Myocyte (in vitro differentiated cells): ENCODE measurements around the gene L3HYPDH. TPM values are rescaled to one million over a fixed set of nuclear protein-coding genes. Genes with fewer than 3 reads are reported as not detected.
A peak's percentile ranks its signal among the peaks of the same experiment; 100 is the strongest.

Source experiments
- DNase-seq: peaks from one replicate; pipeline ENCODE4 v3.0.0-alpha.2; 2012; ENCODE audit warnings: low read depth
- total RNA-seq: library from RNA; depleted of rRNA; stranded (reverse); fragments of >200 nt; gene quantifications from 2 replicates; pipeline ENCODE4 v1.2.3, GENCODE V29; 2014

The L3HYPDH gene
- total RNA-seq, 1 donor from 2014 or later, result 58.1 TPM

DNA sequence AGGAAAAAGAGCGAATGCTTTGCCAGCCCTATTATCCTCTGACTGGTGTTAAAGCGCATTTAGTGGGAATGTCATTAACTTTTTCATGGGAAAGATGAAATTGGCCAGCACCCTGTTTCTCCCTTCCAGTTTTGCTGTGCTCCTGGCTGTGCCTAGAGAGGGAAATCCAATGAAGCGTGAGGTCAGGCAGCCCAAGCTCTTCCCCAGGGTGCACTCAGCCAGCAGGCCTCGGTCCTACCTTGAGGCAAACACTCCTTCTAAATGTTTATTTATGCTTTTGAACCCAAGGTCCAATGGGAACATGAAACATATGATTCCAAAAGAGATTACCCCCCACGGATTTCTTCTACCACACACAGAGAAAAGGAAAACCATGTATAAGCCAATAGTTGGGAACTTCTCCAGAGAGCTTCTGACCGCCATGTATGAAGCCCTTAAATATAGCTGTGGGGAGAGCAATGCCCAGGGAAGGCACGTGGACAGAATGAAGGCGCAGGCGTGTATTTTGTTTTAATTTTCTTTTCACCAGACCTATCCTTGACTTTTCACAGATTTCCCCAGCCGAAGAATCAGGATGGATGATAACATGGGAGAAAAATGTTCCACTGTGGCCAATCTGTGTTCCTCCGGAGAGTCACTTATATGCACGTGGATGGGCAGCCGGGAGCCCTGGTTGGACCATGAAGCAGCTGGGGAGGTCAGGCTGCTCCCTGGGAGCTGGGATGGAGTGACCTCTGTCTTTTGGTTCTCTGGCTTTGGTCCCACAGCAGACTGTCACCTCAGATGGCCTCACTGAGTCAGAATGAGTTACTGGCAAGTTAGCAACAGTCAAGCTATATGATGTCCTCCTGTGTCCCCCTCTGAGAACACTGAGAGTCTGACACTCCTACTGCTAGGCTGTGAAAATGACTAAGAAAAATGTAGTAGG, 56.3 kb downstream of the L3HYPDH start:
- DNase-seq, result peak; percentile 78

- DNase-seq, result peak; percentile 78
Measured at GRCh38 chr14:59425322-59425935, 58.8 kb downstream of the L3HYPDH start.

DNA sequence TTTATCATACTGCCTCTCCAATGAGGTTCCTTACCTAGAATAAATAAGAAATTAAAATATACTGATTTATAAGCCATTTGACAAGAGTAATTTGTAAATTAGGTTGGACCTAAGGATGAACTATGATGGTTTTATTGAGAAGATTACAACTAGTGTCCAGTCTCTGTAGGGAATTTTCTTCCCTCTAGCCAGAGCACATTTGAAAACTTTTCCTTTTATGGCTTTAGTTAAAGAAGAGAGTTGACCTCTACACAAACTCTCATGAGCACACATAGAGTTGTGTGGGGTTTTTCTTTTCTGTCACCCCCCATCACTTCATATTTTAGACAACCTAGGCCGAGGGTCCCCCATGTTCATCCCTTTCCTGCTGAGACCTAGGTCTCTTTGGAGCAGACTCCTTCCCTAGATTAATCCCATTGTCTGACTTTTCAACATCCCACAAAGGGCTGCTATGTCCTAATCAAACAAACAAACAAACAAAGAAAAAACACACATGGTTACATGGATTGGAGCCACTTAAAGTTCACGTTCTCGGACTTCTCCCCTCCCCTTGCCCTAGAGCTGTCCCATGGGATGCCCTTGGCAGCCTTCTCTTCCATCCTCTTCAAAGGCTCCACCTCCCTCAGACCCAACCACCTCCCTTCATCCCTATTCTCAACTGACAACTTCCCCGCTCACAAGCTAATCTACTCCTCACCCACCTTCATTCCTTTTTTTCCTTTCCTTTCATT, 59.7 kb downstream of the L3HYPDH start:
- DNase-seq, result no peak

Other genes with a start within 250 kb of the L3HYPDH start
- 4.6 and 6.5 TPM in 2 replicates for gene GPR135, start 19.0 kb downstream of the L3HYPDH start, total RNA-seq
- gene JKAMP, start 109 bp upstream of the L3HYPDH start, total RNA-seq, result 132 and 141 TPM in 2 replicates
- gene CCDC175, start 92.4 kb upstream of the L3HYPDH start, total RNA-seq, result not detected in 2 replicates